Fibroblast of the conjunctiva (primary cell): Measurements from ENCODE around the gene GRM8.
"Not testable (repeated sequence)": the region's sequence is repeated elsewhere in the genome, so short reads cannot be mapped to it uniquely, and the experiment has no call there.

ENCODE experiments used
- DNase-seq: peaks from one replicate; pipeline ENCODE4 v3.0.0-alpha.2; 2010; ENCODE audit warnings: low read depth

GRM8 gene

DNA sequence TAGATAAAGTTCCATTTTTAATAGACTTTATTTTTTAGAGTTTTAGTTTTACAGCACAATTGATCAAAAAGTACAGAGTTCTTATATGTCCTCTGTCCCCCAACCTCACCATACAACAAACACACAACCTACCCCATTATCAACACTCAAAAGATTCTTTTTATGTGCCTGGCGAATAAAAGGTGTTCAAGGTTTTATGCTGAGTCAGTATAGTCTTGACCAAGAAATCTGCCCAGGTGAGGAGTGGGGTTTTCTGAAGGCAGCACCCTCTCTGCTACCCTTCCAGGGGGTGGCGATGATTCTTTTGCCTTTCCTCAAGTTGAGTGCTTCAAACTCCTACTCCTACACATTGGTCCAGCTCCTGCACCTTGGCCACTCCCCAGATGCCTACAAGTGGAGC, 222.9 kb downstream of the GRM8 start:
- DNase-seq = no peak

- DNase-seq = no peak
These were observed 230.9 kb downstream of the GRM8 start for GRCh38 chr7:127021857-127022256.

DNA sequence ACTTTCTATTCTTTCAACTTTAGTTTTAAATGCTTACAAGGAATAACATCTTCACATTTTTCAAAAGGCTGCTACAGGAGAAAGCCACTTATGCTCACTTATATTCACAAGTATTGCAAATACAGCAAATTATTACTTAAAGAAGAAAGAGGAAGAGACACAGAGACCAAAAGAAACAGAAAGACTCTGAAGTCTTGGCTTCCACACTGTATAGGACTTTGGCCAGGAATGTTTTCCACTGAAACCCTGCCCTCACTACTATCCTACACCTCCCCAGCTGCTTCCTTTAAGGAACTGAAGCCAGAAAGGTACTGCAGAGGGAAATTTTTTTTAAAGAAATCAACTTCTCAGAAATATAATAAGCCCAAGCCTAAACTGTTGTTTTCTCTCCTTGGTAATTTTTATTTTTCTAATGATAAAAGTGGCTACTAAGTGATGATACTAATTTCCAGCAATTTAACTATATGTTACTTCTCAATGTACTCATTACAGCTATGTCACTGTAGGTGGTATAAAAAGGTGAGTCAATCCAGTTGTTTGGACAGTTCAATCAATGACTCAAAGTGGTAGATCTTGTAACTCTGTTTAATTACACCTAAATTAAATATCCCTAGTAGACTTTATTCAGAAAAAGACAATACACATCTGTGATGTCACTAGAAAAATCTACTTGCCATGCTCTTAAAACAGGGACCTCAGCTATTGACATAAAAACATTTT, 231.6 kb downstream of the GRM8 start:
- DNase-seq = no peak

DNA sequence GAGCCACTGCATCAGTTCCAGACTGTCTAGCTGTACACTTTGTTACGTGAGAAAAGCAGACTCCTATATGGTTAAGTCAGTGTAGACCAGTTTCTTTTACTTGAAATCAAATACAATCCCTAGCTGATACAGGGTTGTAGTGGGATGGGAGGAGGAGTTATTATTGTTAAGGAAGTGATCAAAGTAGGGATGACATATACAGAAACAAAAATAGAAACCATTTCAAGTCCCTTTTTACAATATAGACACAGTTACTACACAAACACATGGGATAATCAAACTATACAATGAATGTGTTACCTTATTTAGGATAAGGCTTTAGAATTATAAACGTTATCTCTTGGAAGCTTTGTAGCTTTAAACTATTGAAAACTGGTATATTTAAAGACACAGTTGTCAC, 233.9 kb downstream of the GRM8 start:
- DNase-seq = no peak

DNA sequence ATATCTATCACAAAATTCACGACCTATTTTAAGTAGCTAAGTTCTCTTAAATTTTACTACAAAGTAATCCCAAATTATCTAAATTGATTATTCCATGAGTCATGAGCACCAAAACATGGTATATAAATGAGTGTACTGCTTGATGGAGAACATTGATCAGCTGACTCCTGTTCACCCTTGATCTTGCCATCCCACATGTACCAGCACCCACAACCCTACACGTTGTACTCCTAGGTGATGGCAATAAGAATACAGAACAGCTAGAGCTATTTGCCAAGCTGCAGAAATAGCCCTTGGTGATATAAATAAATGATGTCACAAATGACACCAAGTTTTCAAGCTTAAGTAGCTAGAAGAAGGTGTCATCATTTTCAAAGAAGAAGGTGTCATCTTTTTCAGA, 235.5 kb downstream of the GRM8 start:
- no peak for DNase-seq

GRCh38 chr7:127000725-127001124, 252.0 kb downstream of the GRM8 start:
- DNase-seq = no peak

GRCh38 chr7:126996659-126997058, 256.1 kb downstream of the GRM8 start:
- no peak for DNase-seq

DNA sequence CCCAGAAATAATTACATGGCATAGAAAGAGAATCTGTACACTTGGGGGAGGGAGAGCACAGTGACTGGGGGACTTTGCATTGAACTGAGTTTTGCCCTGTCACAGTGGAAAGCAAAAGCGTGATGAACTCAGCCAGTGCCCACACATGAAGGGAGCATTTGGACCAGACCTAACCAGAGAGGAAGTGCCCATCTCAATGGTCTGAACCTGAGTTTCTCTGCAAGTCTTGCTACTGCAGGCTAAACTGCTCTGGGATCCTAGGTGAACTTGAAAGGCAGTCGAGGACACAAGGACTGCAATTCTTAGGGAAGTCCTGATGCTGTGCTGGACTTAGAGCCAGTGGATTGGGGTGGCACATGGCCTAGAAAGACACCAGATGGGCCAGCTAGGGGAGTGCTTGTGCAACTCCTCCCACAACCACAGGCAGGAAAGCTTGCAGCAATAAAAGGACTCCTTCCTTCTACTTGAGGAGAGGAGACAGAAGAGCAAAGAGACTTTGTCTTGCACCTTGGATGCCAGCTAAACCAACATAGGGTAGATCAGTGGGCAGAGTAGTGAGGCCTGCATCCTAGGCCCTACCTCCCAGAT, 259.0 kb downstream of the GRM8 start:
- no peak for DNase-seq

DNA sequence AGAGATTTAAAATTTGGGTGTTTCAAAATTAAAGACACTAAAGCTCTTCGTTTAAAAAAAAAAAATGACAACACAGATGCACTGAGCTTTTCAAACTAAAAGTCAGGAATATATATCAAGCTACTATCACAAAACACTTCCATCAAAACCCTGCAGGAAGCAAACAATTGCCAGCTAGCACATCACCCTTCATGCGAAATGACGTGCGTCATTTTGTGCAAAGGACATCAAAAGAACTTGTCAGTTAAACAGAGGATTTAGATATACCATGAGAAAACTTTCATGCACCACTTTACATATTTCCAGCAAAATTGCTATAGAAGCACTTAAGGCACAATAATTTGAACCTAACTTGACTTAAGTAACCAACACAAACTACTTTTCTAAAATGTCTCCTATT, 264.7 kb downstream of the GRM8 start:
- DNase-seq = no peak

DNA sequence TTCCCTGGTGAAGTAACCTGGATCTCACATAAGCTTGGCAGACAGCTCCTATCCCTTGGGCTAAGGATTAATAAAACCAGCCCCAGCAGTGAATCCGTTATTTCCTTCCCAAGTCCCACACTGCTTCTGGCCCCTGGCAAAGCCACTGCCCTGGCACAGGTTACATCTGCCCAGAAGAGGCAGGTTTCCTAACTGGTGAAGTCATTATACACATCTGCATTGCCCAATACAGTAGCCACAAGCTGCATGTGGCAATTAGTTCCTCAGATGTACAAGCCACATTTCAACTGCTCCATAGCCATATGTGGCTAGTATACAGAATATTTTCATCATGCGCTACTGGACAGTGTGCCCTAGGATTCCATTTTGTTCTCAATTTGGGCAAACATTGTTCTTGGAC, 273.0 kb downstream of the GRM8 start:
- no peak for DNase-seq

DNA sequence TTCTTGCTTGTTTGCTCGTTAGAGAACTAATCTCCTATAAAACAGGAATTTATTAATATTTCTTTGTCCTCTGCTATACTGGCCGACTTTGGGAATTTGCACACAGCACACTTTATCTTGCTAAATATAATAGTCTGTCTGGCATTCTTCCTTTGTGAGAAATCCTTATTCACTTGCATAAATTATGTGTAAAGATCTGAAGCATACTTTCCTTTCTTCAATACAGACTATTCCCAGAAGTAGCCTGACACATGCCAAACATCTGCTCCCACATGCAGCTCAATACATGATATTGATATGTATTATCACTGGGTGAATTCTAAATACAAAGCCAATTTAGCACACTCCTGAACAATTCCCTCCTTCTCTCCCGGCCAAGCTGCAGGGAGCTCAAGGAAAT, 273.9 kb downstream of the GRM8 start:
- no peak for DNase-seq

DNA sequence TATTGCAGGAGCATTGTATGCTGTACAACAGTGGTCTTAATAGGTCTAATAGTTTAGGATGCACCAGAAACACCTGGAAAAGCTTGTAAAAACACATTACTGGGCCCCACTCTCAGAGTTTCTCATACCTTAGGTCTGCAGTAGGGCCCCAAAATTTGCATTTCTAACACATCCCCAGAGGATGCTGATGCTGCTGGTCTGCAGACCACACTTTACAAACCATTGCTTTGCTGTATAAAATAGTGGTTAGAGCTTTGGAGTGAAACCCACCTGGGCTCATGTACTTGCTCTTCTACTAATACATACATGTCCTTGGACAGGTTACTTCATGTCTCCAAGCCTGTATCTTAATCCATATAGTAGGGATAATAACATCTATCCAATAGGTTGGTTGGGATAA, 279.7 kb downstream of the GRM8 start:
- DNase-seq = no peak

- DNase-seq = no peak
These were observed 280.2 kb downstream of the GRM8 start for GRCh38 chr7:126972571-126972970.

DNA sequence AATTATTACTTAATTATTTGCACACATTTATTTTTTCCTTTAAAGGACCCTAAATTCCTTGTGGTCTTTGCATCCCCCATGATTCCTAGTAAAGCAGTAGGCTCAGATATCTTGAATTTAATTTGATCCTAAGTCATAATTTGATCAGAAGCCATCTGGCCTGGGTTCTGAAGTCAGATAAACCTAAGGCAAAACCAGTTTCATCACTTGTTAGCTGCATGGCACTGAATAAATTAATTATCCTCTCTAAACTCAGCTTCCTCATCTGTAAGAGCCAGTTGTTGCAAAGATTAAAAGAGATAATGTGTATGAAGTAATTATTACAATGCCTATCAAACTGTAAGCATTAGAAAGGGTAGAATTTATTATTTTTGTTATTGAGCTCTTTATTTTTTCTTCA, 293.1 kb downstream of the GRM8 start:
- DNase-seq = no peak

- no peak for DNase-seq
These were observed 294.4 kb downstream of the GRM8 start for GRCh38 chr7:126958367-126958766.

DNA sequence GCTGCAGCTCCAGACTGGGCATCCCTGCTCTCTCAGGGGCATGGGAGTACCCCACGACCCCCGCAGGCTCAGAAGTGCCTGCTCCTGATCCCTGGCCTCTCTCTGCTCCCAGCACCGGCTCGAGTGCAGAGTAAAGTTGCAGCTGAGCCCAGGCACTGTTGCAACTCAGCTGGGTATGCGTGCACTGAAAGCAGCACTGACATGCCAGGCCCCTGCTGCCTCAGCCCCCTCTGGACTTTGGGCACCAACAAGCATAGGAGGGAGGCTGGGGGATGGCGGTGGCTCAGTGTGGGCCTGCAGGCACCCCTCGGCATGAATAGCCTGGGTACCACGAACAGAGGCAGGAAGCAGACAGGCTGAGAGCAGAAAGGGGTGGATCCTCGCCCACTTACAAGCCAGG, 295.3 kb downstream of the GRM8 start:
- DNase-seq = no peak

DNA sequence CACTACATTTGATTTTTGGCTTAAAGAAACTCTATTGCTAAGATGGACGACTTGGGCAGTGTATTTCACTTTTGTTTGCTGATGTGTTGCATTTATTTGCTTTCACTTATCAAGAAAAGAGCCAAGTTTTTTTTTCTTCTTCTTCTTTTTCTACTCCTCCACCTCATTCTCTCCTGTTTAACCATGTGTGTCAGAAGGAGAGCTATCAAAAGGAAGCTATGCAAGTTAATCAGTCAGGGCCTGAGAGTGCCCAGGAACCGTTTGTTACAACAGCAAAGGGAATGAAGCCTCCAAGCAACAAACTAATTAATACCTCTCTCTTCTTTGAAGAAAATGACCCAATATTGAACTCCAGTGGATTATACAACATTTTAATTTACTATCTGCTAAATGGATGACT, 299.3 kb downstream of the GRM8 start:
- no peak for DNase-seq

GRCh38 chr7:126948664-126949063, 304.1 kb downstream of the GRM8 start:
- no peak for DNase-seq

DNA sequence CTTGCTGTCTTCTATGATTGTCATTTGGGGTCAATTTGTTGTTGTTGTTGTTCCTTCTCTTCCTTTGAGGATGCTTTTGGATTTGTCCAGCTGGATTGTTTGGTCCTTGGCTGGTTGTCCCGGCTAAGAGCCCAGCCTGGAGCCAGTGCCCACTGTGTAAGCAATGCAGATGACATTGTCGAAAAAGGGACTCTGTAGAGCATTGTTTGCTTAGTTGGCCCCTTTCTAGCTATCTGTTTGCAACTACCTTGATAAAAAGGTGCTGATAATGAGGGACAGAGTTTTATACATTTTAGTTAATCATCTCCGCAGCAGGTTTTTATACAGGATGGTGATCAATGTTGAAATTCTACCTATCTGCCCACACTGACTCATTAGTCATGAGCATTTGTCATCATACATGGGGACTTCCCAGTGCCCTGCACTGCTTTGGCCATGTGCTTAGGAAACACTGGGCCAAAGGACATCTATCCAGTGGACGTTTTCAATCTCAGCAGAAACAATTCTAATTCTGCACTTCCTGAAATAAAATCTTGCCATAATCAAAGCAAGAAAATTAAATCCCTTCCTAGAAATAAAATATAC, 311.9 kb downstream of the GRM8 start:
- DNase-seq = no peak

- no peak for DNase-seq
These were observed 315.6 kb downstream of the GRM8 start for GRCh38 chr7:126937171-126937570.

- DNase-seq = no peak
These were observed 321.2 kb downstream of the GRM8 start for GRCh38 chr7:126931581-126931980.

DNA sequence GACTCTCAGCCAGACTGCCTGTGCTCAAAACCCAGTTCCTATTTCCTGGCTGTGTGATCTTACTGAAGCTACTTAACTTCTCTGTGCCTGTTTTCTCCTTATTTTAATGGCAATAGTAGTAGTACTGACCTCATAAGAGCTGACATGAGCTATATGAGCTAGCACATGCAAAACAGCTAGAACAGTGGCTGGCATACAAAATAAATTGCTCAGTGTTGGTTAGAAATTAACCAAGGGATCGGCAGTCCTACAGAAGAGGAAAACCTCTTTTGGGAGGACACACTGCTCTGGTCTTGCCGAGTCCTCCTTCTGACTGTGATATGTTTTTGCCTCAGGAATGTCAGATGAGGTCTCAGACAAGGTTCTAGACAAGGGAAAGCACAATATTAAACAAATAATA, 322.6 kb downstream of the GRM8 start:
- DNase-seq = no peak

DNA sequence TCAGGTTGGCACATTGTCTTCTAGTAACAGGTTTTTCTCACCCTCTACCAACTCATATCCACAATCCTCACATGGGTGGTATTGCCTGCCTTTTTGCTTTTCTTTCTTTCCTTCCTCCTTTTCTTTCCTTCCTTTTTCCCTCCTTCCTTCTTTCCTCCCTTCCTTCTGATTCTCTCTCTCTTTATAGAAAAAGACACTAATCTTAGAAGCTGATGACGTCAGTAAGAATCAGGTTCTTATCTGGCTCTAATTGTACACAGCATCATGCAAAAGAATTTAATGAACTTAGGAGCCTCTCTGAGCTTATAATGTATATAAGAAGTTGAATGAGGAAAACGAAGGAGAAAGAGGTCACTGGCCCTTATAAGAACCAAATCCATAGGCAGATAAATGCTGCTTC, 328.3 kb downstream of the GRM8 start:
- no peak for DNase-seq

- not testable (repeated sequence) for DNase-seq
These were observed 341.1 kb downstream of the GRM8 start for GRCh38 chr7:126911627-126912026.
